GM18517 (cell line): ENCODE data around the gene HEYL.
A peak's percentile ranks its signal among the peaks of the same experiment; 100 is the strongest.
"Not testable (repeated sequence)": the region's sequence is repeated elsewhere in the genome, so short reads cannot be mapped to it uniquely, and the experiment has no call there.

Source experiments
- ATAC-seq: cut with Tn5 transposase; IDR thresholded peaks from one replicate; pipeline ENCODE4 v1.9.1; 2021; ENCODE audit warnings: mild to moderate bottlenecking, moderate library complexity; ENCODE audit not compliant: unreplicated experiment

The HEYL gene

DNA sequence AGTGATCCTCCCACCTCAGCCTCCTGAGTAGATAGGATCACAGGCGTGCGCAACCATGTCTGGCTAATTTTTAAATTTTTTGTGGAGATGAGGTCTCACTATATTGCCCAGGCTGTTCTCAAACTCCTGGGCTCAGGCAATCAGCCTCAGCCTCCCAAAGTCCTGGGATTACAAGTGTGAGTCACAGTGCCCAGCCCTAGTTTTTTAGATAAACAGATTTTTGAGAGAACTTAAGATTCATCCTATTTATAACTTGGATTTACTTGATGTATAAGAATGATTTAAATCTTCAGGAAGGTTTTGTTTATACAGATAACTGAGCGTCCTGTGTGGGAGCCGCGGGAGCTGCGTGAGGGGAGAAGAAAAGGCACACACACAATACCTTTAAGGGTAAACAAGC is 26.2 kb downstream of the HEYL start:
- ATAC-seq = no peak

GRCh38 chr1:39609618-39610331 is 29.7 kb downstream of the HEYL start:
- ATAC-seq = no peak

- no peak for ATAC-seq
Measured at GRCh38 chr1:39608921-39609320, 30.5 kb downstream of the HEYL start.

- not testable (repeated sequence) for ATAC-seq
Measured at GRCh38 chr1:39603677-39604076, 35.8 kb downstream of the HEYL start.

DNA sequence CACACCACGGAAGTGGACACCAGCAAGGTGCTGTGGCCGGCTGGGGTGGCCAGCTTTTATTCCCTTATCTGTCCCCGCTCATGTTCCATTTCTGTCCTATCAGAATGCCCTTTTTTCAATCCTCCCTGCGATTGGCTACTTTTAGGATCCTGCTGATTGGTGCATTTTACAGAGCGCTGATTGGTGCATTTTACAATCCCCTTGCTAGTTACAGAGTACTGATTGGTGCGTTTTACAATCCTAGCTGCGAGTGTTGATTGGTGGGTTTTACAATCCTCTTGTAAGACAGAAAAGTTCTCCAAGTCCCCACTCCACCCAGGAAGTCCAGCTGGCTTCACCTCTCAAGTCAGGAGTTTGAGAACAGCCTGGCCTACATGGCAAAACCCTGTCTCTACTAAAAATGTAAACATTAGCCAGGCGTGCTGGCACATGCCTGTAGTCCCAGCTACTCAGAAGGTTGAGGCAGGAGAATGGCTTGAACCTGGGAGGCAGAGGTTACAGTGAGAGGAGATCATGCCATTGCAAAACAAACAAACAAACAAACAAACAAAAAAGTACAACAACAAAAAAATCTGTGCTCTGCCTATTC is 37.7 kb downstream of the HEYL start:
- ATAC-seq = not testable (repeated sequence)

DNA sequence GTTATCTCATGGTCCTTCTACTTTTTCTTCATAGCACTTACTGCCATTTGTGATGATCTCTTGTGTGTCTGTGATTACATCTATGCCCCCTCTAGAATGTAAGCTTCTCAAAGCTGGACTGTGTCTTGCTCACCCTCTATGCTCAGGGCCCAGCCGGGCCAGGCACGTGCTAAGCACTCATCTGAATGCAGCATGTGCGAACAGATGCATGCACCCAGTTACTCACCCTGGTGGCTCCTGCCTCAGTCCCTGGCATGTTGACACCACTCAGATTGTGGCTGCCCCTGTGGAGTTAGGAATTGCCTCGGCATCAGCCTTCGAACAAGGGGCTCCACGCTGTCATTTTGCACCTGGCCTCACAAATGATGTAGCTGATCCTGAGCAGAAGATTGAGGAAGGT is 43.3 kb downstream of the HEYL start:
- ATAC-seq = no peak

- no peak for ATAC-seq
Measured at GRCh38 chr1:39593386-39593785, 46.1 kb downstream of the HEYL start.

DNA sequence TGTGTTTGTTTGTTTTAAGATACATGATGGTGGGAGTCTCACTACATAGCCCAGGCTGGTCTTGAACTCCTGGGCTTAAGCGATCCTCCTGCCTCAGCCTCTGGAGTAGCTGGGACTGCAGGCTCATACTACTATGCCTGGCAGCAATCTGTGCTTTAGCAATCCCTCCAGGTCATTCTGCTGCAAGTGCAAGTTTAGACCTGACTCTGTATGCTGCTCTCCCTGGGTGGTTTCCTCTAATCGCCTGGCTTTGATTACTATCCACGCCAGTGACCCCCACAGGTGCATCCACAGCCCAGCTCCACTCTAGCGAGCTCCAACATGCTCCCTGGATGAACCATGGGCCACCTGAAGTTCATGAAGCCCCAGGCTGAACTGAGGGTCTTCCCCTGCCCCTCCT is 47.4 kb downstream of the HEYL start:
- no peak for ATAC-seq

DNA sequence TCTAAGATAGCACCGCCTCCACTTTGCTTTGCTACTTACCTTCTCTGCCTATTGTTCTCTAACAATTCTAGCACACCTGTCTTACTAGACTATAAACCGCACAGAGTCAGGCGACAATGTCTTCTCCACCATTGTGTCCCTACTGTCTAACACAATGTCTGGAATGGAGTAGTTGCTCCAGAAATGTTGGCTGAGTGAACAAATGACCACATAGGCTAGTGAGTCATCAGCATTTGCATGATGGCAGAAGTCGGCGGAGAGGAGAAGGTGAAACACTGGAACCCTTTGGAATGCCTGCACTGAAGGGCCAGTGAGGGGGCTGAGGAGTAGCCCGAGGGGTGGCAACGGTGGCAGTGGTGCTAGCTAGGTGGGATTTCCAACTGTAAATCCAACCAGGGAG is 48.9 kb downstream of the HEYL start:
- no peak for ATAC-seq

GRCh38 chr1:39585933-39586332 is 53.5 kb downstream of the HEYL start:
- no peak for ATAC-seq

- ATAC-seq = peak; percentile 58
Measured at GRCh38 chr1:39576016-39576657, 63.3 kb downstream of the HEYL start.

DNA sequence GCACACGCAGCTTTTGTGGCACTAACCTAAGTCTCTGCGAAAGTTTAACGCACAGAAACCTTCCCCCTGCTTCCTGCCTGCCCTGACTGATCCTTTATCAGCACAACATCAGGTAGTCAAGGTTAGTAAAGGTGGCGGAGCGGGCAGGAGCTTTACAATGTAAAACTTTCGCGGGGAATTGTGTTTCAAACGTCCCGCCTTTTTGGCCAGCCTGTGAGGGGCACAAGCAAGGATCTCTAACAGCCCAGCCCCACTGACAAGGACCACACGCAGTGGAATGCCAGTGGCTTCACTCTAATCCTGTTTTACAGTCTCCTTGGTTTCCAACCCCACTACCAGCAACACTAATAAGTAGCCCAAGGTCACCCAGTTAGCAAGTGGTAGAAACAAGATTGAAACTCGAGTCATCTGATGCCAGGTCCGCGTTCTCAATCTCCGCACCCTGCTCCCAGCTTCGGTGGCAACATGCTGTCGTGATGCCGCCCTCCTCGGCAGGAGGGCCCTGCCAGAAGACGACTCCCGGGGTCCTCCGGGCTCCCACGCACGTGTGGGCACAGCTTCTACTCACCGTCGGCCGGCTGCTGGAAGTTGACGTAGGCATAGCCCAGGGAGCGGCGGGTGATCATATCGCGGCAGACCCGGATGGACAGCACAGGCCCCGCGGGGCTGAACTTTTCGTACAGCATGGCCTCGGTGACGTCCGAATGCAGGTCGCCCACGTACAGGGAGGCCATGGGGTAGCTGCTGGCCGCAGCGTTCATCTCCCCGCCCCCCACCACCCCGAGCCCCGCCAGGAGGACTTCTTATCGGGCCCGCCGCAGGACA is 64.0 kb downstream of the HEYL start:
- no peak for ATAC-seq

DNA sequence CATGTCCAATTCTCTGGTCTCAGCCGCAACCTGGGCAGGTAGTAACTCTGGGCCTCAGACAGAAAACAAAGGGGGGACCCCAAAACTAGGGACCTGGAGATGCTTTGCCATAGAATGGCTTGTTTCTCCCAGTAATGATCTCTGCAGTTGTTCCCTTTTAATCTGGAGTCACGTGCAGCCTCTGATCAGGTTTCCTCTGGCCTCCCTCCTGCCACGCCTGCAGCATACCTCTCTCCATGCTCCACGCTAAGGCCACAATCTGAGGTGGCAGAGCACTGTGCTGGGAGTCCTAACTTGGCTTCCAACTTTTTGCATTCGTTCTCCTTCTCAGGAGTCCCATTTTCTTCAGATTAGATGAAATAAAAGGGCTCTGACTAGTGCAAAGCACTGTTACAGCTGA is 64.8 kb downstream of the HEYL start:
- no peak for ATAC-seq
